GM10847 (cell line): ENCODE measurements around the gene MAP3K7.

Experiments
- POLR2A ChIP-seq: IDR thresholded peaks from 2 replicates; pipeline ENCODE4 v1.6.1; 2011; ENCODE audit not compliant: insufficient read length; ENCODE audit errors: extremely low read depth

Gene MAP3K7

GRCh38 chr6:90502381-90502780, 84.5 kb downstream of the MAP3K7 start:
- no peak for TF ChIP-seq POLR2A

GRCh38 chr6:90500458-90500857, 86.4 kb downstream of the MAP3K7 start:
- no peak for TF ChIP-seq POLR2A

DNA sequence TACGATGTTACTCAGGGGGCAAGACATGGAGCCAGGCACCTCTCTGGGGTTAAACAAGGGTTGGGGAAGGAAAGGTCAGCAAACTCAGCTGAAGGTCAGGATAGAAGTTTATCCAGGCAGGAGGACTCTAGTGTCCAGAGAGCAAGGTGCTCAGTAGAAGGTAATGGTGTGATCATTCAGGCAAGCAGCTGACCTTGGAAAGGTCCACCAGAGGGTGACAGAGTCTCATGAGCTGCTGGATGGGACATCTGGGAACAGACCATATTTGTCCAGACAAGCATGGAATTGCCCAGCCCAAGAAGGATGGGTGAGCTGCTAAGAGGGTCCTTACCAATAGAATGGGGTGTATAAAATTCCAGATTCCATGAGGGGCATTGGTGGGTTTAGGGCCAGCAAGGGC, 89.5 kb downstream of the MAP3K7 start:
- no peak for TF ChIP-seq POLR2A

GRCh38 chr6:90496258-90497016, 90.4 kb downstream of the MAP3K7 start:
- no peak for TF ChIP-seq POLR2A

DNA sequence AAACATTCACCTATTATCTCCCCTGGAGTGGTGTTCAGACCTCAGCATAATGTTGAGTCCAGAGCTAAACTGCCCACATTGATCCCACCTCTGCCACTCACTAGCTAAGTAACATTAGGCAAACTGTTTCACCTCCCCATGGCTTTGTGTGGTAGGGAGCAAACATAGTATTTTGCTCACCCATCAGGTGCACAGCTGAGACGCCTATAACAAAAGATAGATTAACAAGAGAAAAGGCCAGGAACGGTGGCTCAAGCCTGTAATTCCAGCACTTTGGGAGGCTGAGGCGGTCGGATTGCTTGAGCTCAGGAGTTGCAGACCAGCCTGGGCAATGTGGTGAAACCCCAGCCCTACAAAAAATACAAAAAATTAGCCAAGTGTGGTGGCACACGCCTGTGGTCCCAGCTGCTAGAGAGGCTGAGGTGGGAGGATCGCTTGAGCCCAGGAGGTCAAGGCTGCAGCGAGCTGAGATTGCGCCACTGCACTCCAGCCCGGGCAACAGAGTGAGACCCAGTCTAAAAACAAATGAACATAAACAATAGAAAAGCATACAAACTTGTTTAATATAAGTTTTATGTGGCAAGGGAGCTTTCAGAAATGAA, 91.6 kb downstream of the MAP3K7 start:
- no peak for TF ChIP-seq POLR2A

GRCh38 chr6:90494067-90494780, 92.6 kb downstream of the MAP3K7 start:
- TF ChIP-seq POLR2A = no peak

DNA sequence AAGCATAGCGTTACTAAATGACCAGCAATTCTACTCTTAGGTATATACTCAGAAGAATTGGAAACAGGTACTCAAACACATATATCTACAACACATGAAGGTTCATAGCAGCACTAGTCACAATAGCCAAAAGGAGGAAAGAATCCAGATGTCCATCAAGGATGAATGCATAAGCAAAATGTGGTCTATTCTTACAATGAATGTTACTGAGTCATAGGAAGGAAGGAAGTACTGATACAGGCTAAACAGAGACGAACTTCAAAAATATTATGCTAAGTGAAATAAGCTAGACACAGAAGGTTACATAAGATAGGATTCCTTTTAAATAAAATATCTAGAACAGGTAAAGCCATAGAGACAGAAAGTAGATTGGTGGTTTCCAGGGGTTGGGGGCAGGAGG, 93.5 kb downstream of the MAP3K7 start:
- no peak for TF ChIP-seq POLR2A

GRCh38 chr6:90492798-90493197, 94.1 kb downstream of the MAP3K7 start:
- TF ChIP-seq POLR2A = no peak

GRCh38 chr6:90492369-90492768, 94.5 kb downstream of the MAP3K7 start:
- no peak for TF ChIP-seq POLR2A

DNA sequence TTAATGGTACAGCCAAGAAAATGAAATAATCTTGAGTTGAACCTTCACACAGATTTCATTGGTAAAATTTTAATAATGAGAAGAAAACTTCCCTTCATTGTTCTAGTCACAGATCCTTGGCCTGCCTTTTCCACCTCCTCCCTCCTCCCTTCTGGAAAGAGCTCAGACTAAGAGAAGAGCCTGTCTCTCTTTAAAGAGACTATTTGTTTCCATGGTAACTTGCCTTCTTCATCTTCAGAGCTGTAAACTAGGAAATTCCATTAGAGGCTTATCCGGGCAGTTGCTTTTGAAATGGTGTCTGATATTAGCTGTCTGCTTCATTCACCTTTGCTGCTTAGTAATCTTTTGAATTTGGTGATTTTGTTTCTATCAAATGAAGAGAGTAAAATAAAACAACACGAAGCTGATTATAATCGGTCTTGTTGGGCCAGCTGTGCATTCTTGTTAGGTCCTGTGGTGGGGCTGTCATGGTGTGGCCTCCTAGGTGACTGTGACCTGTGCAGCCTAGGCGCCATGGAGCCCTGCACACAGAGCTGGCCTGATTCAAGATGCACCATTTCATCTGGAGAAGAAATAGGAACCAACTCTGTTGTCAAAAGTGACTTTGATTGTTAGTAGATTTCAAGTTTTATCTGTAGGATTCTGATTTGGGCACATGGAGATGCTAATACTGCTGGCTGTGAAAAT, 96.7 kb downstream of the MAP3K7 start:
- TF ChIP-seq POLR2A = no peak

- TF ChIP-seq POLR2A = no peak
Observed at GRCh38 chr6:90488816-90489215, 98.1 kb downstream of the MAP3K7 start.

GRCh38 chr6:90485635-90486277, 101.1 kb downstream of the MAP3K7 start:
- no peak for TF ChIP-seq POLR2A

DNA sequence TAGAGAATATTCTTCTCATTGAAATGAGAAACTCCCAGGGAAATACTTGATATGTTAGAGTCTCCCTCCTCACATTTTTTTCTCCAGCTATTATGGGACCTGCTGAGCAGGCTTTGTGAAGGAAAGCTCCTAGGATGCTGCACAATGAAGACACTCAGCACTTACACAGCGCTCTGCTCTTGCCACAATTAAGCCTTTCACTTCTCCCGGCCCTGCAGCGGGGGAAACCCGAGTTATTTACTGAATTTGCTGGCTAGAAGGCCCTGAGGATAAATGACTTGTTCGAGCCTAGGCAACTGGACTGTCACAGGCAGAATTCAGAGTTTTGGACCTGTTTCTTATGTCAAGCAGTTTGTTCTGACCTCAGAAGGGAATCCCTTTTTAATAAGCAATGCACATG, 102.0 kb downstream of the MAP3K7 start:
- no peak for TF ChIP-seq POLR2A

- no peak for TF ChIP-seq POLR2A
Observed at GRCh38 chr6:90484385-90484784, 102.5 kb downstream of the MAP3K7 start.

DNA sequence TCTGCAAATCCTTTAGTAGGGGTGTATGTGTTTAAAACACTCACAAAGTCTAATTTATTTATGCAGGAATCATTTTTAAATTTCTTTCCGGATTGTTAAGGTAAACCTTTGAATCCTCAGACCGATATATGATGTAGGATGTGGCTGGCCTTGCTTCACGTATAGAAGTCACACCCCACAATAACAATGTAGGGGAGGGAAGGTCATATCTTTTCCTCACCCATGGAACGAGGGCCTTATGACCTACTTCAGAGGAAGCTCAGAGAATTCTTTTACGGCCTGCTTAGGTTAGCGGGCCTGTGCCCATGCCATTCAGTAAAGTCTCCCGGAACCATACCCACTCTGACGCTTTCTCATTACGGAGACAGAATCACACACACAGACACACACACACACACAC, 102.9 kb downstream of the MAP3K7 start:
- no peak for TF ChIP-seq POLR2A
